OCI-LY1 (cell line): Measurements from ENCODE around the gene MS4A10.

Experiments used
- CTCF ChIP-seq: fragments of 200-600 bp; sonication (generic), shearing (Covaris generic); IDR thresholded peaks from 2 replicates; pipeline ENCODE4 v1.5.1; 2017; ENCODE audit warnings: mild to moderate bottlenecking, antibody characterized with exemption, low read length, moderate library complexity, mixed read lengths
- EZH2 ChIP-seq: fragments of 200-600 bp; sonication (generic), shearing (Covaris generic); IDR thresholded peaks from 2 replicates; pipeline ENCODE4 v1.8.0; 2017; ENCODE audit warnings: borderline replicate concordance, mixed run types, mild to moderate bottlenecking, antibody characterized with exemption, low read length, moderate library complexity, mixed read lengths

GRCh38 chr11:60845338-60845737 is 60.2 kb downstream of the MS4A10 start:
- TF ChIP-seq EZH2, result no peak
- TF ChIP-seq CTCF, result no peak
